ENCODE results near the gene UBE2K.
"Not testable (repeated sequence)": the region's sequence is repeated elsewhere in the genome, so short reads cannot be mapped to it uniquely, and the experiment has no call there.

Gene UBE2K

GRCh38 chr4:39697740-39698423 is at the start of gene UBE2K:
UBE2K (plus strand) TSS chr4:39698136; CDS start chr4:39698328, 192 bp downstream.
- TF ChIP-seq CTCF (IDR thresholded peaks at IDR 0.05; ENCODE audit: control extremely low read depth, extremely low read depth, low read depth, missing control alignments) = no peak
- peak; percentile 95 for DNase-seq (ENCODE audit: extremely low spot score)
- ChIA-PET POLR2A (interaction anchor here (0.6 to 0.9 kb wide), 2 partner anchors 66 to 97 kb away, joined by 4 to 9 read pairs; no protein-coding TSS in a partner anchor), CTCF (interaction anchor here (0.7 to 2.4 kb wide), 5 partner anchors 10 to 264 kb away, joined by 3 to 11 read pairs (median 6); no protein-coding TSS in a partner anchor)

- no peak for TF ChIP-seq CTCF (IDR thresholded peaks at IDR 0.05; ENCODE audit: control extremely low read depth, extremely low read depth, low read depth, missing control alignments)
- CTCF ChIA-PET = no interaction called here
- POLR2A ChIA-PET = no interaction called here
- no peak for DNase-seq (ENCODE audit: extremely low spot score)
Observed at GRCh38 chr4:39648213-39648612, 49.7 kb upstream of the UBE2K start.

- no peak for DNase-seq (ENCODE audit: extremely low spot score)
- CTCF ChIA-PET = interaction anchor here (1.0 to 1.4 kb wide), 3 partner anchors 11 to 45 kb away, joined by 3 to 4 read pairs (median 3); no protein-coding TSS in a partner anchor
- TF ChIP-seq CTCF (IDR thresholded peaks at IDR 0.05; ENCODE audit: control extremely low read depth, extremely low read depth, low read depth, missing control alignments) = no peak
- POLR2A ChIA-PET = no interaction called here
Observed at GRCh38 chr4:39648827-39649558, 48.9 kb upstream of the UBE2K start.

GRCh38 chr4:39649639-39650265 is 48.2 kb upstream of the UBE2K start:
- ChIA-PET POLR2A (no interaction called here), CTCF (interaction anchor here (1.0 to 1.4 kb wide), 3 partner anchors 12 to 45 kb away, joined by 3 to 4 read pairs (median 3); no protein-coding TSS in a partner anchor)
- DNase-seq (ENCODE audit: extremely low spot score) = no peak
- no peak for TF ChIP-seq CTCF (IDR thresholded peaks at IDR 0.05; ENCODE audit: control extremely low read depth, extremely low read depth, low read depth, missing control alignments)

- DNase-seq (ENCODE audit: extremely low spot score); CTCF ChIA-PET; POLR2A ChIA-PET: not testable (repeated sequence)
Observed at GRCh38 chr4:39651586-39651985, 46.4 kb upstream of the UBE2K start.

GRCh38 chr4:39655211-39655610 is 42.7 kb upstream of the UBE2K start:
- no peak for TF ChIP-seq CTCF (IDR thresholded peaks at IDR 0.05; ENCODE audit: control extremely low read depth, extremely low read depth, low read depth, missing control alignments)
- ChIA-PET POLR2A (no interaction called here), CTCF (no interaction called here)
- DNase-seq (ENCODE audit: extremely low spot score) = no peak

Measured in GM10248 (cell line).